HEK293 (cell line): ENCODE measurements around the gene B3GLCT.

ENCODE experiments used
- BCL6B ChIP-seq: fragments of 450-650 bp; formaldehyde crosslinking; IDR thresholded peaks from 2 replicates; pipeline ENCODE4 v1.5.1; 2017; ENCODE audit warnings: missing biosample characterization, missing genetic modification characterization
- KLF10 ChIP-seq: fragments of 450-650 bp; IDR thresholded peaks from 2 replicates; pipeline ENCODE4 v1.5.1; 2018; ENCODE audit warnings: missing biosample characterization, mild to moderate bottlenecking, missing genetic modification characterization
- KLF16 ChIP-seq: fragments of 450-650 bp; formaldehyde crosslinking; IDR thresholded peaks from 2 replicates; pipeline ENCODE4 v1.5.1; 2017; ENCODE audit warnings: missing biosample characterization, missing genetic modification characterization
- KLF7 ChIP-seq: fragments of 450-650 bp; formaldehyde crosslinking; IDR thresholded peaks from 2 replicates; pipeline ENCODE4 v1.5.1; 2016; ENCODE audit warnings: missing biosample characterization, missing genetic modification characterization, borderline replicate concordance
- KLF8 ChIP-seq: fragments of 450-650 bp; formaldehyde crosslinking; IDR thresholded peaks from 2 replicates; pipeline ENCODE4 v1.5.1; 2016; ENCODE audit warnings: missing biosample characterization, missing genetic modification characterization
- SP2 ChIP-seq: fragments of 450-650 bp; formaldehyde crosslinking; IDR thresholded peaks from 2 replicates; pipeline ENCODE4 v1.5.1; 2016; ENCODE audit warnings: missing biosample characterization, missing genetic modification characterization
- WT1 ChIP-seq: fragments of 450-650 bp; formaldehyde crosslinking; IDR thresholded peaks from 2 replicates; pipeline ENCODE4 v1.5.1; 2016; ENCODE audit warnings: missing biosample characterization, missing genetic modification characterization
- ZBTB7A ChIP-seq: fragments of 450-650 bp; formaldehyde crosslinking; IDR thresholded peaks from 2 replicates; pipeline ENCODE4 v1.5.1; 2016; ENCODE audit warnings: low read depth, missing biosample characterization, missing genetic modification characterization
- ZNF10 ChIP-seq: fragments of 450-650 bp; formaldehyde crosslinking; IDR thresholded peaks from 2 replicates; pipeline ENCODE4 v1.5.1; 2017; ENCODE audit warnings: missing biosample characterization, missing genetic modification characterization
- ZNF155 ChIP-seq: fragments of 450-650 bp; formaldehyde crosslinking; IDR thresholded peaks from 2 replicates; pipeline ENCODE4 v1.5.1; 2016; ENCODE audit warnings: missing biosample characterization, missing genetic modification characterization
- ZNF169 ChIP-seq: fragments of 450-650 bp; formaldehyde crosslinking; IDR thresholded peaks from 2 replicates; pipeline ENCODE4 v1.5.1; 2016; ENCODE audit warnings: missing biosample characterization, missing genetic modification characterization
- ZNF221 ChIP-seq: fragments of 450-650 bp; formaldehyde crosslinking; IDR thresholded peaks from 2 replicates; pipeline ENCODE4 v1.5.1; 2017; ENCODE audit warnings: missing biosample characterization, missing genetic modification characterization, borderline replicate concordance
- ZNF239 ChIP-seq: fragments of 450-650 bp; formaldehyde crosslinking; IDR thresholded peaks from 2 replicates; pipeline ENCODE4 v1.5.1; 2016; ENCODE audit warnings: missing biosample characterization, missing genetic modification characterization
- ZNF248 ChIP-seq: fragments of 450-650 bp; formaldehyde crosslinking; IDR thresholded peaks from 2 replicates; pipeline ENCODE4 v1.5.1; 2017; ENCODE audit warnings: missing biosample characterization, missing genetic modification characterization
- ZNF266 ChIP-seq: fragments of 450-650 bp; formaldehyde crosslinking; IDR thresholded peaks from 2 replicates; pipeline ENCODE4 v1.5.1; 2016; ENCODE audit warnings: missing biosample characterization, missing genetic modification characterization, low read depth
- ZNF292 ChIP-seq: fragments of 450-650 bp; formaldehyde crosslinking; IDR thresholded peaks from 2 replicates; pipeline ENCODE4 v1.5.1; 2016; ENCODE audit warnings: low read depth, missing biosample characterization, missing genetic modification characterization, borderline replicate concordance
- ZNF324 ChIP-seq: fragments of 450-650 bp; formaldehyde crosslinking; IDR thresholded peaks from 2 replicates; pipeline ENCODE4 v1.5.1; 2016; ENCODE audit warnings: missing biosample characterization, missing genetic modification characterization
- ZNF341 ChIP-seq: fragments of 450-650 bp; formaldehyde crosslinking; IDR thresholded peaks from 2 replicates; pipeline ENCODE4; 2016; ENCODE audit warnings: low read depth, missing biosample characterization, missing genetic modification characterization
- ZNF366 ChIP-seq: fragments of 450-650 bp; formaldehyde crosslinking; conservative IDR thresholded peaks from 2 replicates; pipeline ENCODE4 v1.5.1; 2016; ENCODE audit warnings: missing biosample characterization, missing genetic modification characterization
- ZNF423 ChIP-seq: fragments of 450-650 bp; formaldehyde crosslinking; IDR thresholded peaks from 2 replicates; pipeline ENCODE4 v1.5.1; 2016; ENCODE audit warnings: missing biosample characterization, missing genetic modification characterization
- ZNF433 ChIP-seq: fragments of 450-650 bp; formaldehyde crosslinking; IDR thresholded peaks from 2 replicates; pipeline ENCODE4 v1.5.1; 2016; ENCODE audit warnings: missing biosample characterization, missing genetic modification characterization, low read depth
- ZNF488 ChIP-seq: fragments of 450-650 bp; formaldehyde crosslinking; IDR thresholded peaks from 2 replicates; pipeline ENCODE4 v1.5.1; 2016; ENCODE audit warnings: missing biosample characterization, missing genetic modification characterization
- ZNF530 ChIP-seq: fragments of 450-650 bp; formaldehyde crosslinking; IDR thresholded peaks from 2 replicates; pipeline ENCODE4 v1.5.1; 2016; ENCODE audit warnings: low read depth, missing biosample characterization, missing genetic modification characterization
- ZNF571 ChIP-seq: fragments of 450-650 bp; formaldehyde crosslinking; IDR thresholded peaks from 2 replicates; pipeline ENCODE4 v1.5.0; 2017; ENCODE audit warnings: missing biosample characterization, missing genetic modification characterization
- ZNF623 ChIP-seq: fragments of 450-650 bp; formaldehyde crosslinking; IDR thresholded peaks from 2 replicates; pipeline ENCODE4 v1.5.1; 2016; ENCODE audit warnings: missing biosample characterization, missing genetic modification characterization
- ZNF624 ChIP-seq: fragments of 450-650 bp; formaldehyde crosslinking; IDR thresholded peaks from 2 replicates; pipeline ENCODE4 v1.5.1; 2017; ENCODE audit warnings: missing biosample characterization, missing genetic modification characterization
- ZNF639 ChIP-seq: fragments of 450-650 bp; formaldehyde crosslinking; IDR thresholded peaks from 2 replicates; pipeline ENCODE4 v1.5.1; 2016; ENCODE audit warnings: missing biosample characterization, missing genetic modification characterization
- ZNF670 ChIP-seq: fragments of 450-650 bp; formaldehyde crosslinking; IDR thresholded peaks from 2 replicates; pipeline ENCODE4 v1.5.1; 2016; ENCODE audit warnings: missing biosample characterization, missing genetic modification characterization, low read depth
- ZNF707 ChIP-seq: fragments of 450-650 bp; formaldehyde crosslinking; IDR thresholded peaks from 2 replicates; pipeline ENCODE4 v1.5.1; 2016; ENCODE audit warnings: missing biosample characterization, missing genetic modification characterization
- ZNF776 ChIP-seq: fragments of 450-650 bp; formaldehyde crosslinking; IDR thresholded peaks from 2 replicates; pipeline ENCODE4 v1.5.0; 2017; ENCODE audit warnings: missing biosample characterization, missing genetic modification characterization, borderline replicate concordance
- ZNF777 ChIP-seq: fragments of 450-650 bp; formaldehyde crosslinking; IDR thresholded peaks from 2 replicates; pipeline ENCODE4 v1.5.1; 2017; ENCODE audit warnings: missing biosample characterization, missing genetic modification characterization, borderline replicate concordance
- ZNF785 ChIP-seq: fragments of 450-650 bp; formaldehyde crosslinking; IDR thresholded peaks from 2 replicates; pipeline ENCODE4 v1.5.1; 2016; ENCODE audit warnings: missing biosample characterization, missing genetic modification characterization
- ZNF792 ChIP-seq: fragments of 450-650 bp; formaldehyde crosslinking; IDR thresholded peaks from 2 replicates; pipeline ENCODE4 v1.5.1; 2016; ENCODE audit warnings: missing biosample characterization, missing genetic modification characterization
- ZNF830 ChIP-seq: fragments of 450-650 bp; IDR thresholded peaks from 2 replicates; pipeline ENCODE4 v1.5.0; 2018; ENCODE audit warnings: missing biosample characterization, missing genetic modification characterization, low read depth, mild to moderate bottlenecking, moderate library complexity
- ZNF837 ChIP-seq: fragments of 450-650 bp; formaldehyde crosslinking; IDR thresholded peaks from 2 replicates; pipeline ENCODE4 v1.5.1; 2016; ENCODE audit warnings: missing biosample characterization, missing genetic modification characterization
- ZSCAN30 ChIP-seq: fragments of 450-650 bp; IDR thresholded peaks from 2 replicates; pipeline ENCODE4 v1.5.1; 2018; ENCODE audit warnings: missing biosample characterization, mild to moderate bottlenecking, missing genetic modification characterization, moderate library complexity
- ZXDB ChIP-seq: fragments of 450-650 bp; formaldehyde crosslinking; IDR thresholded peaks from 2 replicates; pipeline ENCODE4 v1.5.1; 2016; ENCODE audit warnings: missing biosample characterization, missing genetic modification characterization
- TF ChIP-seq, protein P1 (sequence below): sonication (generic); formaldehyde crosslinking; IDR thresholded peaks from 2 replicates; pipeline ENCODE4 v1.8.1; 2022; ENCODE audit warnings: mild to moderate bottlenecking, moderate library complexity, missing genetic modification reagents

Gene B3GLCT

DNA sequence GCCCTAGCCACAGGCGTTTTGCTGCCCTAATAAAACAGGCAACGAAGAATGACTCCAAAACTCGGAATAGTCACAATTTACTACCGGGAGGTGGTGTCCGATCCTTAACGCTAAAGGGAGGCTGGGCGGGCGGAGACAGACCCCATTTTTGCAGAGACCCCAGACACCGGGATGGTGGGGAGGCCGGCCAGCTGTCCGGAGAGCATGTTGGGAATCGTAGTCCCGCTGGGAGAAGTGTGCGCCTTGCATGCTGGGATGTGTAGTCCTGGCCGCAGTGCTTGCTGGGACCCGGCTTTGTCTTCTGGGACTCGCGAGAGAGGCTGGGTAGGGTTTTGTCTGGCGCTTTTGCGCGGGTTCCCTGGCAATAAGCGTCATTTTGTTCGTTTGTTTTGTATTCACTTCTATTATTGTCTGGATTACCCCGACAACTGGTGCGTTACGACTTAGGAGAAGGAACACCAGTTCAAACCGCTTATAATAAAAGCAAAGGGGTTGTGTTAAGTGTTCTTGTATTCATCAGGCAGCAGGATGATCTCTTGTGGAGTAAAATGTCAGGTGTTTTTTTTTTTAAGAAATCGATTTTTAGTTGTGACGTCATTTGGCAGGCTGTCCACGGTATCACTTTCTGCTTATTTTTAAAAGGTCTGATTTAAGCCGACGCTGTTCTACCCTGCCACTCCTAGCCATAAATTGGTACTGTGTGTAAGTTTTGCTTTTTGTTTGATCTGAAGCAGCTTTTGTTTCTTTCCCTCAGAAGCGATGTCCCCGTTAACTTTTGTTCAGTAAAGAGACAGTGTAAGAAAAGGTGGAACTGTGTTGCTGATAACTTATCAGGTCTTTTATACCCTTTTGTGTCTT is 37.4 kb upstream of the B3GLCT start (continued):
- TF ChIP-seq, protein P1, sequence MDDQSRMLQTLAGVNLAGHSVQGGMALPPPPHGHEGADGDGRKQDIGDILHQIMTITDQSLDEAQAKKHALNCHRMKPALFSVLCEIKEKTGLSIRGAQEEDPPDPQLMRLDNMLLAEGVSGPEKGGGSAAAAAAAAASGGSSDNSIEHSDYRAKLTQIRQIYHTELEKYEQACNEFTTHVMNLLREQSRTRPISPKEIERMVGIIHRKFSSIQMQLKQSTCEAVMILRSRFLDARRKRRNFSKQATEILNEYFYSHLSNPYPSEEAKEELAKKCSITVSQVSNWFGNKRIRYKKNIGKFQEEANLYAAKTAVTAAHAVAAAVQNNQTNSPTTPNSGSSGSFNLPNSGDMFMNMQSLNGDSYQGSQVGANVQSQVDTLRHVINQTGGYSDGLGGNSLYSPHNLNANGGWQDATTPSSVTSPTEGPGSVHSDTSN (CRISPR knock-in tag): no peak
- no peak for TF ChIP-seq KLF7 (tag by site-specific recombination)
- no peak for TF ChIP-seq ZNF792 (tag by site-specific recombination)
- TF ChIP-seq ZNF266 (tag by site-specific recombination): no peak
- no peak for TF ChIP-seq ZNF777
- TF ChIP-seq ZNF624 (tag by site-specific recombination): no peak
- TF ChIP-seq ZNF169 (tag by site-specific recombination): no peak
- 0 out of 2 replicates have a peak, but pooled peaks have one; percentile 12 for TF ChIP-seq ZSCAN30
- no peak for TF ChIP-seq ZNF488
- TF ChIP-seq ZBTB7A (tag by site-specific recombination): no peak
- TF ChIP-seq KLF8 (tag by site-specific recombination): peak; percentile 78
- peak; percentile 94 for TF ChIP-seq KLF10 (tag by site-specific recombination)
- no peak for TF ChIP-seq ZNF155 (tag by site-specific recombination)
- no peak for TF ChIP-seq ZNF433 (tag by site-specific recombination)
- TF ChIP-seq ZNF785 (tag by site-specific recombination): no peak
- peak; percentile 64 for TF ChIP-seq ZNF366 (tag by site-specific recombination)
- TF ChIP-seq ZNF830: no peak
- TF ChIP-seq WT1: no peak
- no peak; the same call in 1 of the 2 replicates for TF ChIP-seq ZNF639 (tag by site-specific recombination)
- no peak for TF ChIP-seq ZNF239 (tag by site-specific recombination)
- 0 out of 2 replicates have a peak, but pooled peaks have one; percentile 21 for TF ChIP-seq KLF16 (tag by site-specific recombination)
- no peak for TF ChIP-seq ZNF776 (tag by site-specific recombination)
- no peak for TF ChIP-seq ZNF670 (tag by site-specific recombination)
- TF ChIP-seq ZNF623 (tag by site-specific recombination): 0 out of 2 replicates have a peak, but pooled peaks have one; percentile 13
- no peak; the same call in 1 of the 2 replicates for TF ChIP-seq ZNF341
- TF ChIP-seq ZNF248 (tag by site-specific recombination): no peak
- TF ChIP-seq ZNF530 (tag by site-specific recombination): no peak
- TF ChIP-seq ZNF423: no peak
- TF ChIP-seq ZXDB (tag by site-specific recombination): peak; percentile 77
- TF ChIP-seq ZNF10: 0 out of 2 replicates have a peak, but pooled peaks have one; percentile 57
- no peak for TF ChIP-seq BCL6B (tag by site-specific recombination)
- no peak for TF ChIP-seq ZNF292
- TF ChIP-seq ZNF324 (tag by site-specific recombination): no peak
- TF ChIP-seq SP2 (tag by site-specific recombination): peak; percentile 55; the same call in 1 of the 2 replicates
- no peak for TF ChIP-seq ZNF571 (tag by site-specific recombination)
- TF ChIP-seq ZNF837 (tag by site-specific recombination): no peak
- no peak for TF ChIP-seq ZNF221
- no peak for TF ChIP-seq ZNF707
